Adipocyte (in vitro differentiated cells): ENCODE results near the gene IDH2.

Experiments
- DNase-seq: peaks from one replicate; pipeline ENCODE4 v3.0.0-alpha.2; 2015; ENCODE audit warnings: low read depth
- H3K27me3 ChIP-seq: replicated peaks from 2 replicates; pipeline ENCODE4 v1.7.0; 2013; ENCODE audit warnings: mild to moderate bottlenecking, low read length, moderate library complexity; ENCODE audit not compliant: control insufficient read depth, insufficient read depth
- H3K36me3 ChIP-seq: 2 replicates; pipeline ENCODE4 v1.7.0; 2013; ENCODE audit warnings: low read length, mild to moderate bottlenecking, moderate library complexity; ENCODE audit not compliant: control insufficient read depth, insufficient read depth, severe bottlenecking
- H3K4me1 ChIP-seq: 2 replicates; pipeline ENCODE4 v1.7.0; 2013; ENCODE audit warnings: mild to moderate bottlenecking, low read length, moderate library complexity; ENCODE audit not compliant: control insufficient read depth, insufficient read depth
- H3K4me3 ChIP-seq: 2 replicates; pipeline ENCODE4 v1.7.0; 2013; ENCODE audit warnings: mild to moderate bottlenecking, low read length, moderate library complexity
- H3K9ac ChIP-seq: 2 replicates; pipeline ENCODE4 v1.7.0; 2013; ENCODE audit warnings: mild to moderate bottlenecking, low read length, moderate library complexity
- H3K9me3 ChIP-seq: 2 replicates; pipeline ENCODE4 v1.7.0; 2013; ENCODE audit warnings: mild to moderate bottlenecking, low read length, moderate library complexity; ENCODE audit not compliant: control insufficient read depth

The IDH2 gene

DNA sequence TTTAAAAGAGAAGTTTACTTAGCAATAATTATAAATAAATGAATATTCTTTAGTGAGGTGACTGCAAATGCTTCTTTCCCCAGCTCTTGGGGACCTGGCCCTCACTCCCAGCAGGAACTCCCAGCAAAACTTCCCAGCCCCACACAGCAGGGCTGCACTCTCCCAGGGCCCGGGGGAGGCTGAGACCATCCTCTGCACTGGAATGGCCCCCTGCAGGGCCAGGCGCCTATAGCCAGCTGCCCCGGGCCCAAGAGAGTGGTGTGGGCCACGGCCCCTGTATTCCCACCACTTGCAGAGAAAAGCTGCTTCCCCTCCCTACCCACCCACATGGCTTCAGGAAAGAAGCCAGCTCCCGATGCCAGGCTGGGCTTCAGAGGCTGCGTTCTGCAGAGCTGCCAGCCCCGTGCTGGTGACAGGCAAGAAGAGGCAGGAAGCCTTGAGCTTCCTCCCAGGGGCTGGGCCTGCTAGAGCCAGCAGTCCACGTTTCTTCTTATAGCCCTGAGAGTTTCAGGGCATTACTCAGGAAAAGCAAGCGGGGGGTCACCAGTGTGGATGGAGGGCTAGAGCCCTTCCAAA lies 20.0 kb downstream of the IDH2 start:
- no peaks in the 10 kb centered on the region for H3K9me3 ChIP-seq
- no peak for DNase-seq
- peaks cover 48% of the 10 kb centered on the region for H3K36me3 ChIP-seq
- H3K9ac ChIP-seq = no peak overlapping the region
- no peak overlapping the region for H3K4me3 ChIP-seq
- H3K4me1 ChIP-seq = peaks cover 11% of the 10 kb centered on the region
- no peaks in the 10 kb centered on the region for H3K27me3 ChIP-seq

DNA sequence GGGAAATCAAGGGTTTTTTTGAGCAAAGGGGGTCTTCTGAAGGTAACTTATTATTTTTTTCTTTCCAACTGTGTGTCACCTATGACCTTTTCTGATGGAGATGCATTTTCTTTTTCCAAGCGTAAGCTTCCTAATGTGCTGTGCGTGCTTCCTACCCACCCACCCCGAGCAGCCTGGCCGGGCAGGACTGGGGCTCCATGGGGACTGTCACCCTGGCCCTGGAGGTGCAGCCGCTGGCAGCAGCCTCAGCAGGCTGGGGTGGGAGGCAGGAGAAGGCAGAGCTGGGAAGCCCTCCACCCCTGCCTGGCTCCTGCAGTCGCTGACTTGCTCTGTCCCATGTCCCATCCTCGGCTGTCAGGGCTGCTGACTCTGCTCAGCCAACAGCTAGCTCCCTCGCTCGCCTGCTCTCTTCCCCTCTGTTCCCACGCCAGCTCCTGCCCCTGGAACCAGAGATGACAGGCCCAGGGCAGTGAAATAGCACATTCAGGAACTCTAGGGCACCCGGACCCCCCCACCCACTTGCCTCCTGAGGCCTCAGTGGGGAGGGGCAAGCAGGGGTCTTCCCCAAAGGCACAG lies 21.4 kb downstream of the IDH2 start:
- Histone ChIP-seq H3K36me3 (peaks cover 41% of the 10 kb centered on the region), H3K9me3 (no peaks in the 10 kb centered on the region), H3K4me1 (peaks cover 8% of the 10 kb centered on the region), H3K9ac (no peak overlapping the region), H3K4me3 (no peak overlapping the region), H3K27me3 (no peaks in the 10 kb centered on the region)
- DNase-seq = no peak

- Histone ChIP-seq H3K4me1 (peaks cover 4% of the 10 kb centered on the region), H3K9ac (no peak overlapping the region), H3K9me3 (no peaks in the 10 kb centered on the region), H3K4me3 (no peak overlapping the region), H3K36me3 (peaks cover 41% of the 10 kb centered on the region), H3K27me3 (no peaks in the 10 kb centered on the region)
- DNase-seq = no peak
Measured at GRCh38 chr15:90080458-90080755, 21.9 kb downstream of the IDH2 start.

GRCh38 chr15:90079619-90080457 lies 22.4 kb downstream of the IDH2 start:
- Histone ChIP-seq H3K4me1 (peaks cover 3% of the 10 kb centered on the region), H3K9me3 (no peaks in the 10 kb centered on the region), H3K36me3 (peaks cover 36% of the 10 kb centered on the region), H3K4me3 (no peak overlapping the region), H3K9ac (no peak overlapping the region), H3K27me3 (no peaks in the 10 kb centered on the region)
- no peak for DNase-seq

DNA sequence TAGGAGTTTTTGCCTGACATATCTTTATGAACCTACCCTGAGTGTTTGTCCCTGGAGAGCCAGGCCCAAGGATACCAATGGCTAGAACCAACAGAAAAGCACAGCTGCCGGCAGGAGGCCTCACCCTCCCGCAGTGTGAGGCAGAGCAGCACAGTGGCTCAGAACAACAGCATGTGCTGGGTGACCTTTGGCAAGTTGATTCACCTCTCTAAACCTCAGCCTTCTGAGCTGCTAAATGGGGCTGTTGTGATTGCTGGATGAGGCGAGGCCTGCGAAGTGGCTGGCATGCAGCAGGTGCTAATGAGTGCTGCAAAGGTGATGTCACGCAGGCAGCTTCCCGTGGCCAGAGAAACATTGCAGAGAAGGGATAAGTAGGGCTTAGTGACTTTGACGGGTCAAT lies 23.3 kb downstream of the IDH2 start:
- H3K9me3 ChIP-seq = no peaks in the 10 kb centered on the region
- H3K36me3 ChIP-seq = peaks cover 36% of the 10 kb centered on the region
- no peak overlapping the region for H3K4me3 ChIP-seq
- H3K4me1 ChIP-seq = peaks cover 3% of the 10 kb centered on the region
- H3K9ac ChIP-seq = no peak overlapping the region
- H3K27me3 ChIP-seq = no peaks in the 10 kb centered on the region
- DNase-seq = no peak

- Histone ChIP-seq H3K27me3 (no peaks in the 10 kb centered on the region), H3K4me1 (peaks cover 3% of the 10 kb centered on the region), H3K9me3 (no peaks in the 10 kb centered on the region), H3K9ac (no peak overlapping the region), H3K4me3 (no peak overlapping the region), H3K36me3 (peaks cover 26% of the 10 kb centered on the region)
- no peak for DNase-seq
Measured at GRCh38 chr15:90076716-90077115, 25.6 kb downstream of the IDH2 start.

- Histone ChIP-seq H3K4me3 (no peak overlapping the region), H3K27me3 (no peaks in the 10 kb centered on the region), H3K36me3 (peaks cover 21% of the 10 kb centered on the region), H3K9me3 (no peaks in the 10 kb centered on the region), H3K9ac (no peak overlapping the region), H3K4me1 (peaks cover 10% of the 10 kb centered on the region)
- no peak for DNase-seq
Measured at GRCh38 chr15:90075420-90076289, 26.6 kb downstream of the IDH2 start.

- Histone ChIP-seq H3K36me3 (peaks cover 20% of the 10 kb centered on the region), H3K9ac (no peak overlapping the region), H3K9me3 (no peaks in the 10 kb centered on the region), H3K4me1 (peaks cover 7% of the 10 kb centered on the region), H3K27me3 (no peaks in the 10 kb centered on the region), H3K4me3 (no peak overlapping the region)
- DNase-seq = no peak
Measured at GRCh38 chr15:90074916-90075315, 27.4 kb downstream of the IDH2 start.

DNA sequence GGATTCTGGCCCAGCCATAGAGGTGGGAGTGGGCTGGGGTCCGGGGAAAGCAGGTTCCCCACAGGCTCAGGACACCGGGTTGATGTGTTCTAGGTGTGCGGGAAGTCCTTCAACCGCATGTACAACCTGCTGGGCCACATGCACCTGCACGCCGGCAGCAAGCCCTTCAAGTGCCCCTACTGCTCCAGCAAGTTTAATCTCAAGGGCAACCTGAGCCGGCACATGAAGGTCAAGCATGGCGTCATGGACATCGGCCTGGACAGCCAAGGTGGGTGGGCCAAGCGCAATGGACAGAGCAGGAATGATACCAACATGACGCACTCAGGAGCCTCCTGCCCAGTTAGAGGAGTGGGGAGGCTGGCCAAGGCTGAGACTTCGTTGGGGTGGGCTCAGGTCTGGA lies 28.2 kb downstream of the IDH2 start:
- DNase-seq = no peak
- Histone ChIP-seq H3K27me3 (no peaks in the 10 kb centered on the region), H3K9me3 (no peaks in the 10 kb centered on the region), H3K4me1 (peaks cover 7% of the 10 kb centered on the region), H3K36me3 (peaks cover 14% of the 10 kb centered on the region), H3K9ac (no peak overlapping the region), H3K4me3 (no peak overlapping the region)

DNA sequence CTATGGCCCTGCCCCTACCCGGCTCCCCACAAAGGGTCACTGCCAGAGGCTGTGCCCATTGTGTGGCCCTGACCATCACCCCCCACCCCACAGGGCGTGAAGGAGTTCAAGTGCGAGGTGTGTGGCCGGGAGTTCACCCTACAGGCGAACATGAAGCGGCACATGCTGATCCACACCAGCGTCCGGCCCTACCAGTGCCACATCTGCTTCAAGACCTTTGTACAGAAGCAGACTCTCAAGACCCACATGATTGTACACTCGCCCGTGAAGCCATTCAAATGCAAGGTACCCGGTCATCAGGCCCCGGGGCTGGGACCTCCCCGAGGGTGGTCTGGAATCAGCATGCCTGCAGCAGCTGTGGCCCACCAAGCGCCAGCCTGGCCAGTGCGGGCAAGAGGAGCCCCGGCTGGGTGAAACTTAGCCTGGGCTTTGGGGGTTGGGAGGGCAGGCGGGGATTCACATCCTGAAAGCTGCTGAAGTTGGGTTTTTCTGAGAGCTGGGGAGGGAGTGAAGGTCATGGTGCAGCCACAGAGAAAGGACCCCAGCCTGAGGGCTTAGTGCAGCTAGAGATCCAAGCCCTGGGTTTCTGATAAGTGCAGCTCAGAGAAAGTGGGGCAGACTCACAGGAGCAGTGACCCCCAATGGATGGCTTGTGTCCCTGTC lies 29.2 kb downstream of the IDH2 start:
- Histone ChIP-seq H3K4me1 (peaks cover 7% of the 10 kb centered on the region), H3K9ac (no peak overlapping the region), H3K9me3 (no peaks in the 10 kb centered on the region), H3K4me3 (no peak overlapping the region), H3K27me3 (no peaks in the 10 kb centered on the region), H3K36me3 (peaks cover 11% of the 10 kb centered on the region)
- no peak for DNase-seq
